IMR-90 (cell line): ENCODE data around the gene DGKE. TPM values are rescaled to one million over a fixed set of nuclear protein-coding genes. Genes with fewer than 3 reads are reported as not detected.

Experiments used
- ATAC-seq: fragments of 200-7000 bp; cut with Tn5 transposase; 2 replicates; pipeline ENCODE4 v1.9.1; 2020; ENCODE audit warnings: low read depth, mild to moderate bottlenecking, moderate library complexity
- BruUV-seq: library from RNA; stranded (reverse); fragments of 400-500 nt; replicated peaks from 2 replicates; lab custom pipeline; 2021; lab: Mats Ljungman, UMichigan
- CTCF ChIA-PET: fragments of 300-600 bp; formaldehyde crosslinking; extraction: SDS; loops from one replicate; lab custom pipeline; 2021; ENCODE audit warnings: antibody characterized with exemption; lab: Yijun Ruan, JAX
- POLR2A ChIA-PET: fragments of 300-600 bp; sonication (Branson Sonifier 250); formaldehyde crosslinking; loops from one replicate; lab custom pipeline; 2022; ENCODE audit warnings: antibody characterized with exemption; ENCODE audit not compliant: unreplicated experiment; lab: Charles Lee
- DNase-seq: peaks from one replicate; pipeline ENCODE4 v3.0.0; 2013
- H2AFZ ChIP-seq: replicated peaks from 2 replicates; pipeline ENCODE3; 2013; ENCODE audit warnings: low read length, mild to moderate bottlenecking; ENCODE audit not compliant: poor library complexity
- H2AK5ac ChIP-seq: 2 replicates; pipeline ENCODE4 v1.6.1; 2013; ENCODE audit warnings: low read depth, low read length, inconsistent platforms
- H2AK9ac ChIP-seq: replicated peaks from 2 replicates; pipeline ENCODE3; 2013; ENCODE audit warnings: mild to moderate bottlenecking, low read depth, low read length, moderate library complexity; ENCODE audit not compliant: poor library complexity
- H2BK120ac ChIP-seq: 2 replicates; pipeline ENCODE4 v1.6.1; 2013; ENCODE audit warnings: low read depth, low read length, inconsistent platforms
- H2BK15ac ChIP-seq: 3 replicates; pipeline ENCODE4 v1.6.1; 2013; ENCODE audit warnings: low read depth, low read length, inconsistent platforms
- H2BK20ac ChIP-seq: 2 replicates; pipeline ENCODE4 v1.6.1; 2013; ENCODE audit warnings: low read depth, mild to moderate bottlenecking, inconsistent platforms, low read length, moderate library complexity
- H2BK5ac ChIP-seq: 2 replicates; pipeline ENCODE4 v1.6.1; 2013; ENCODE audit warnings: mild to moderate bottlenecking, low read depth, low read length, inconsistent platforms; ENCODE audit not compliant: poor library complexity, severe bottlenecking
- H3K14ac ChIP-seq: replicated peaks from 2 replicates; pipeline ENCODE4 v1.6.1; 2013; ENCODE audit warnings: low read depth, low read length, inconsistent platforms
- H3K18ac ChIP-seq: 2 replicates; pipeline ENCODE4 v1.6.1; 2013; ENCODE audit warnings: low read depth, low read length, control low read depth
- H3K23ac ChIP-seq: 2 replicates; pipeline ENCODE4 v1.6.1; 2013; ENCODE audit warnings: low read depth, low read length, inconsistent platforms
- H3K27ac ChIP-seq: 2 replicates; pipeline ENCODE4 v1.5.1; 2013; ENCODE audit warnings: mild to moderate bottlenecking, control low read depth, low read length; ENCODE audit not compliant: insufficient read depth
- H3K27me3 ChIP-seq: 2 replicates; pipeline ENCODE4 v1.6.1; 2013; ENCODE audit warnings: low read length; ENCODE audit not compliant: control insufficient read depth, insufficient read depth
- H3K36me3 ChIP-seq: 2 replicates; pipeline ENCODE4 v1.6.1; 2013; ENCODE audit warnings: low read length, mixed read lengths; ENCODE audit not compliant: control insufficient read depth, insufficient read depth
- H3K4ac ChIP-seq: 2 replicates; pipeline ENCODE4 v1.6.1; 2013; ENCODE audit warnings: low read depth, low read length, inconsistent platforms
- H3K4me1 ChIP-seq: 2 replicates; pipeline ENCODE4 v1.6.1; 2013; ENCODE audit warnings: low read length, mixed read lengths; ENCODE audit not compliant: control insufficient read depth, insufficient read depth
- H3K4me2 ChIP-seq: 2 replicates; pipeline ENCODE4 v1.6.1; 2013; ENCODE audit warnings: low read depth, mild to moderate bottlenecking, control low read depth, low read length, moderate library complexity
- H3K4me3 ChIP-seq: 2 replicates; pipeline ENCODE4 v1.5.1; 2013; ENCODE audit warnings: low read depth, mild to moderate bottlenecking, control low read depth, low read length, moderate library complexity; ENCODE audit not compliant: insufficient read depth
- H3K56ac ChIP-seq: 2 replicates; pipeline ENCODE4 v1.6.1; 2013; ENCODE audit warnings: low read length, inconsistent platforms; ENCODE audit not compliant: insufficient read depth; ENCODE audit errors: extremely low read depth
- H3K79me1 ChIP-seq, 2 experiments: 2 replicates each; pipeline ENCODE4 v1.6.1; 2013; ENCODE audit warnings: low read length in 2 of 2, inconsistent platforms in 1 of 2, low read depth in 1 of 2
- H3K9ac ChIP-seq: 2 replicates; pipeline ENCODE4 v1.6.1; 2013; ENCODE audit warnings: low read depth, low read length, control low read depth
- H3K9me1 ChIP-seq: 2 replicates; pipeline ENCODE4 v1.6.1; 2013; ENCODE audit warnings: low read length, inconsistent platforms; ENCODE audit not compliant: insufficient read depth
- H3K9me3 ChIP-seq: 2 replicates; pipeline ENCODE4 v1.6.1; 2013; ENCODE audit warnings: low read length; ENCODE audit not compliant: control insufficient read depth, insufficient read depth
- H4K20me1 ChIP-seq: 2 replicates; pipeline ENCODE4 v1.6.1; 2013; ENCODE audit warnings: low read length, inconsistent platforms; ENCODE audit not compliant: insufficient read depth
- H4K5ac ChIP-seq: 2 replicates; pipeline ENCODE4 v1.6.1; 2013; ENCODE audit warnings: mild to moderate bottlenecking, low read depth, low read length, control low read depth
- H4K8ac ChIP-seq, 2 experiments: 2 replicates each; pipeline ENCODE4 v1.6.1; 2013; ENCODE audit warnings: low read depth in 2 of 2, low read length in 2 of 2, control low read depth in 1 of 2, inconsistent platforms in 1 of 2
- H4K91ac ChIP-seq: 2 replicates; pipeline ENCODE4 v1.6.1; 2013; ENCODE audit warnings: low read depth, low read length, inconsistent platforms; ENCODE audit not compliant: insufficient read depth
- MAFK ChIP-seq: IDR thresholded peaks from 2 replicates; pipeline ENCODE4 v1.6.1; 2012; ENCODE audit warnings: low read depth, low read length, improper control_type of control experiment
- NFE2L2 ChIP-seq: fragments of 150-350 bp; IDR thresholded peaks from 2 replicates; pipeline ENCODE4 v1.6.1; 2016; ENCODE audit warnings: low read depth, mild to moderate bottlenecking, low read length
- WGBS, 2 experiments: methylation state at CpG; one replicate each; pipeline versions ENCODE4 v1.1.5 to v1.1.7; 2013; ENCODE audit warnings: missing lambda C conversion rate in 2 of 2; ENCODE audit not compliant: insufficient read length in 1 of 2; ENCODE audit errors: extremely low coverage in 2 of 2; 5-methylcytosine and 5-hydroxymethylcytosine counted together
- dilution Hi-C: fragments of 300-500 bp; cut with HindIII; formaldehyde crosslinking; loops from one replicate; pipeline ENCODE4 v1.14.3; 2018; ENCODE audit warnings: low sequenced_read_pairs; ENCODE audit not compliant: unreplicated experiment
- in situ Hi-C: fragments of 300-500 bp; cut with MboI; formaldehyde crosslinking; loops from 3 replicates; pipeline ENCODE4 v1.14.3; 2019; ENCODE audit warnings: low sequenced_read_pairs, inconsistent platforms, mixed read lengths
- intact Hi-C: fragments of 100-400 bp; cut with micrococcal nuclease; formaldehyde crosslinking; loops from 2 replicates; pipeline ENCODE4 v1.10.0; 2022
- polyA plus RNA-seq, 3 experiments: library from polyadenylated mRNA; depleted of rRNA; stranded (reverse); fragments of >200 nt; gene quantifications; 2 replicates each; pipeline ENCODE4 v1.2.3, GENCODE V29; 2012; ENCODE audit warnings: low replicate concordance in 1 of 3
- total RNA-seq: library from RNA; depleted of rRNA; stranded (reverse); fragments of >200 nt; gene quantifications from 2 replicates; pipeline ENCODE4 v1.2.3, GENCODE V29; 2012

DGKE gene
- total and polyA plus RNA-seq, 2 of the 4 experiments (the other 2 are of a cell fraction): 3.9 to 5.0 TPM

- WGBS, 2 experiments: no CpG with 5 or more reads among the region's 3 CpGs
- dilution Hi-C loops: no loop called here
Measured at GRCh38 chr17:56881685-56882295, 47.8 kb downstream of the DGKE start.

More at GRCh38 chr17:56881685-56882295, 47.8 kb downstream of the DGKE start:
- Histone ChIP-seq H2BK15ac (no peak overlapping the region), H4K5ac (no peak overlapping the region), H3K9me3 (no peaks in the 10 kb centered on the region), H3K4me2 (no peak overlapping the region), H3K9me1 (peaks cover 5% of the 10 kb centered on the region; the same call in 1 of the 2 replicates), H3K23ac (no peak overlapping the region), H2AFZ (no peak overlapping the region), H3K14ac (no peak overlapping the region), H2AK5ac (no peak overlapping the region), H3K79me1 (no peaks in the 10 kb centered on the region), H3K36me3 (no peaks in the 10 kb centered on the region), H4K91ac (no peak overlapping the region), H3K56ac (no peak overlapping the region), H3K18ac (no peak overlapping the region), H4K8ac (no peak overlapping the region), H3K27ac (no peak overlapping the region), H2BK20ac (no peak overlapping the region), H3K4me3 (no peak overlapping the region), H4K20me1 (no peaks in the 10 kb centered on the region), H3K9ac (no peak overlapping the region), H2BK120ac (no peak overlapping the region), H3K27me3 (no peaks in the 10 kb centered on the region), H2AK9ac (no peak overlapping the region), H3K4ac (no peak overlapping the region), H2BK5ac (no peak overlapping the region), H3K4me1 (no peaks in the 10 kb centered on the region)
- in situ Hi-C loops: no loop called here
- no peak for TF ChIP-seq MAFK
- no peak for TF ChIP-seq NFE2L2
- DNase-seq (no peak), ATAC-seq (no peak)
- ChIA-PET CTCF (no interaction called here), POLR2A (interaction anchor here (0.6 kb wide), 1 partner anchor 31 kb away, joined by 3 read pairs; no protein-coding TSS in a partner anchor)
- intact Hi-C loops: no loop called here
- no TSS peak for BruUV-seq
